Stimulated activated CD4-positive, alpha-beta T cell treated with anti-CD3 and anti-CD28 coated beads, Interleukin-1b, Interleukin-23, amount 100 ng/mL, for 48 hours (primary cell): ENCODE measurements around the gene LRRN3.

Experiments
- DNase-seq: peaks from one replicate; pipeline ENCODE4 v3.0.0-alpha.2; 2020

Gene LRRN3

DNA sequence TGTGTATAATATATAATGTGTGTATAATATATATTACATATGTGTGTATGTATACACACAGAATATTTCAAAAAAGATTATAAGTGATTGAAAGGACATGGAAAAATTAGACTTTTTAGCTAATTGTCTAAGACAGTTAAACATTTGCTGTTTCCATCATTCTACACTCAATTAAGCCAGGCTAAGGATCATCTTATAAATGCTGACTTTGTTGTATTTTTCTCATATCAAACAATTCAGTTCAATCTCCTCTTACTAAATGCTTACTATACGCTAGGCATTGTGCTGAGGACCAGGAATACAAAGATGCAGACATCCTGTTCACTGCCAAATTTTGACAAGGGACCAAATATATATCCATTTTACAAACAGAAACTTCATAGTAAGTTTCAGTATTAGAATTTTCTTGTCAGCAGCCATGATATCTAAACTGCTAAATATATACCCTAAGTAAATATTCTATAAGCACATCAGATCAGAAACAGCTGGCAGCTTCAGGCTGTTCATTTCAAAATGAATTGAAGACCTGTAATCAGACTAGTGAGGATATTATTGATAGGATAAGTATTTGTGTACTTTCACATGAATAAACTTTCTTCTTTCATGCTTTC, 10.3 kb upstream of the LRRN3 start:
- no peak for DNase-seq

- no peak for DNase-seq
Observed at GRCh38 chr7:111081546-111082267, 9.2 kb upstream of the LRRN3 start.

DNA sequence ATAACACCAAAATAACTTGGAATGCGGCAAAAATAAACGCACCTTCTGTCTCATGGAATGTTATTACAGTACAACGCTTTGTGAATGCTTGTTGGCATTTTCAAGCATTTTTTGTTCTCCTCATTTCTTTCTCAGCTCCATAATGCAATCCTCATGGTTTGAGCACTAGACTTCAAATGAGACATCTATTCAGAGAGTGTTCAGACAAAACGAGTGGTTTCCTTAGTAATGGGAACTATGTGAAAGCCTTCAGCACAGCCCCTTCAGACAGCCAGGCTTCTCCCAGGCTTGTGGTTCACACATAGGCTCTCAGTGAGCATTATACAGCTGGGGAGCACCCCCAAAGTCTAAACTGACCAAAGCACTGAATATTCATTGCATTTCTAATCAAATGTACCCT, 8.6 kb upstream of the LRRN3 start:
- no peak for DNase-seq

- peak; percentile 56 for DNase-seq
Observed at GRCh38 chr7:111083413-111083812, 7.5 kb upstream of the LRRN3 start.

DNA sequence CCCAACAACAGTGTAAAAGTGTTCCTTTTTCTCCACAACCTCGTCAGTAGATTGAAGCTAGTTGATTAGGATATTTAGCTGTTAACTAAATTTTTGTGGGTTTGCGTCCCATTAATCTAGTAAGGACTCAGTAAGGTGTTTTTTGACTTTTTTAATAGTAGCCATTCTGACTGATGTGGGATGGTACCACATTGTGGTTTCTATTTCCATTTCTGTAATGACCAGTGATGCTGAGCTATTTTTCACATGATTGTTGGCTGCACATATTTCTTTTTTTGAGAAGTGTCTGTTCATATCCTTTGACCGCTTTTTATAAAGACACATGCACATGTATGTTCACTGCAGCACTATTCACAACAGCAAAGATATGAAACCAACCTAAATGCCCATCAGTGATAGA, 5.6 kb upstream of the LRRN3 start:
- DNase-seq: no peak

GRCh38 chr7:111086532-111086931, 4.4 kb upstream of the LRRN3 start:
- DNase-seq: no peak

DNA sequence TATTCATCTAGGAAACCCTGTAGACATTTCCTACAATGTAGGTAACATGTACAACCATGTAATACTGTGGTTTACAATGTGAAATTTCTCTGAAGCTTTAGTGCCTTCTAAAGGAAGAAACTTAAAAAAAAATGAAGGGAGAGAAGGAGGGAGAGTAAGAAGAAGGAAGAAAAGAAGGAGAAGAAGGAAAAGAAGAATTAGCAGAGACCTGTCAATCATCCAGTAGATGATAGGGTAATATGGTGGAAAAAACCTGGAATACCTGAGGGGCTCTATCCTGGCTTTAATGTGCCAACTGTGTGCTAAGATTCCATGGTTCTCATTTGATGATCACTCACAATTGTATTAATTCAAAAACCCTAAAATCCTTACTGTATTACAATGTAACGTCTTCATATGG, 2.6 kb upstream of the LRRN3 start:
- DNase-seq: no peak

GRCh38 chr7:111089822-111090426, 1.0 kb upstream of the LRRN3 start:
- DNase-seq: no peak

DNA sequence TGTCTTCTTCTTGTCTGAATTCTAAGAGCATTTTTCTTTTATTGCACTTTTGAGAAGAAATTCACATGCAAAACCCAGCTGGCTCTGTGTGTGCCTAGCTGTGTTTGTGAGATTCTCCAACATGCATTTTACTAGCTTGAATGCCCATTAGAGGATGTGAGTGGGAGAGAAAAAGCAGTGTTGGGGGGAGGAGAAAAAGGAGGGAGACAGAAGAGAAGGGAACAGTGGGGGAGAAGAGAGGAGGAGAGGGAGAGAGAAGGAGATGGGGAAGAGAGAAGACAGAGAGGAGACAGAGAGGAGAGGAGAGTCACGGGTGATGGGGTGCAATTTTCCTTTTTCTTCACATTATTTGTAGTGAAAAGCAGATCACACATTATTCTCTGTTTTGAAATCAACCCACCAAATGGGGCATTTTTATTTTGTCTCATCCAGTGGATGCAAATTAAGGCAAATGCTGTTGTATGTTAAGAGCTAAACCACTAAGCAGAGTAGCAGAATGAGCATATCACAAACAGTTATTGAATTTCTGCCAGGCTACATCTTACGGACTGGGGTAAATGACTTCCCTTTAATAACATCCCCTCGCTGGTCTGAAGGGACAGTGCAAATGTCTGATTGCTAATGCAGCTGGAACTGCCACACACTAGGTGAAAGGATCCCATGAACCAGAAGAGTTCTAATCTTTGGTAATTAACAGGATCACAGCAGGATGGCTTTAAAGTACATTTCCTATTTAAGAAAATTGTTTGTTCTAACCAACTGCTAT, 849 bp downstream of the LRRN3 start:
- no peak for DNase-seq

DNA sequence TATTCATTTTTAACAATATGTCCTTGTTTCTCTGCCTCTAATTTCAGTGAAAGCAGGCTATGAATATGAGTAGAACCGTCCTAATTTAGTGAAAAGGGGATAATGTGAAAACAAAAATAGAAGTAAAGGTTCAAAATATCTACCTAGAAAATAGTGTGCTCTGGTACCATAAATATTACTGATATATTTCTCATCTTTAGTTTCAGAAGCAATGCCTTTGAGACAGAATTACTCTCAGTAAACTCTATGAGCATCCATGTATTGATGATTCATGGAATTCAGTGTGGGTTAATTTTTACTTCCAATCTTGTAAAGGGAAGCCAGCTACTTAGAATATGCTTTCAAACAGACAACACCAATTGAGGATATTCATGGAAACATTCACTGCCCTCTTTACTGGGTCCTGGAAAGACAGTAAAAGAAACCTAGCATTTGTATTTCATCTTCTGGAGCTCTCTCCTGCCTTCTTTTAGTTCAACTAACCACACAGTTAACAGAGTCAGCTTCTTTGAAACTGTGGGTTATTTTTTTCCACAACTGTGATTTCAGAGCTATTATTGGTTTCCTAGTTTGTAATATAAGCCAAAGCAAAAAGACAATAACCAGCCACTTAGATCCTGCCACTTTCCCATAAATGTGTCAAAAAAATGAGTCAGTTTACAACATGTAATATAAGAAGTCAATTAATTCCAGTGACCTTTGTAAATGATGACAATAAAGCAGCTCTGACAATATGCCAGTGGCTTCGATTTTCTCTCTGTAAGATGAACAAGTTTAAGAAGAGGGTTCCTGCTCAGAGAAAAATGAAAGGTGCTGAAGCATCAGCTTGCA, 1.7 kb downstream of the LRRN3 start:
- DNase-seq: no peak

- no peak for DNase-seq
Observed at GRCh38 chr7:111093496-111093895, 2.6 kb downstream of the LRRN3 start.

DNA sequence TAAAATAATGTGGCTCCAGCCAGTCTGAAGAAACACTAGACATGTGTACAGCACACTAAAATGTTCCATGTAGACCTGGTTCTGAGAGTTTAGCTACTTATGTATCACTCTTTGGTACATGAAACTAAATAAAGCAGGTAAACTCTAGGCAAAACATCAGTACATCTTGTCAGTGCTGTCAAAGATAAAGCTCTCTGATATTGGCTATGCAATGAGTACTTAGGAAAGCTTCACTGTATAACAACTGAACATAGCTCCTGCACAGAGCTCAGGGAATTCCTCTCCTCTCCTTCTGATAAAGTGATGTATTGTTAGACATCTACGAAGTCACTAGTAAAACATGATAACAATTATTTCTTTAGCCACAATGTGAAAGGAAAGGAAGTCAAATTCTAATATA, 3.5 kb downstream of the LRRN3 start:
- no peak for DNase-seq

- DNase-seq: no peak
Observed at GRCh38 chr7:111096997-111097396, 6.1 kb downstream of the LRRN3 start.

DNA sequence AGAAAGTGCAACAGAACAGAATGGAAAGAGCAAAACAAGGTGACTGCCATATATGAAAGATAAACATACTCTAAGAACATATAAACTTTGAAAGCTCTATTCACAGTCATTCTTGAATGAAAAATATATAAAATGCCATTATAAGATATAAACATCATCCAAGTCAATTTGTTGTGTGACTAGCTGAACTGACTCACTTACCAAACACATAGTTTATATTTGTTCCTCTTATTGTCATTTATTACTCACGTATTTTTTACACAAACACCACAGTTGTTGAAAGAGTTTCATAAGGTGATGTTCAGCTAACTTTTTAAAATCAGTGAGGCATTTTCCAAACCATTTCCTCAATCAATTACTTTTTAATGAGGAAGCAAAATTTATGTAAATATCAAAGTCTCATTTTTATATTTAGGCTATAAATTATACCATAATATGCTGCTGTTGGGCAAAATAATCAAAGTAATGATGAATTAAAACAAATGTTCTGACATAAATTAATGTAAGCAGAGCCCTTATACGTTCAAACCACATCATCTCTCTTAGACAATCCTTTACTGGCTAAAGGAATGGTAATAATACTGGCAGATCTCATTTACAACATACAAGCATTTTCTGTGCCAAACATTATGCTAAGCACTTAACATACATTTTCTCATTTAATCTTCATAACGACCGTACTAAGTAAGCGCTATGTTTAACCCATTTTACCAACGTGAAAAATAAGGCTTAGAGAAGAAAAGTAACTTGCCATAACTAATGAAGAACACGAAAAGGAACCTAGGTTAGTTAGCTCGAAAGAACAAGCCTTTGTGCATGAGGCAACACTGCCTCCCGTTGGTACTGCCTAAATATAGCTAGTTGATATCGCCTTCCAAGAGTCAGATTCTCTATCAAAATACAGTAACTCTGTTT, 7.3 kb downstream of the LRRN3 start:
- peak; percentile 44 for DNase-seq

DNA sequence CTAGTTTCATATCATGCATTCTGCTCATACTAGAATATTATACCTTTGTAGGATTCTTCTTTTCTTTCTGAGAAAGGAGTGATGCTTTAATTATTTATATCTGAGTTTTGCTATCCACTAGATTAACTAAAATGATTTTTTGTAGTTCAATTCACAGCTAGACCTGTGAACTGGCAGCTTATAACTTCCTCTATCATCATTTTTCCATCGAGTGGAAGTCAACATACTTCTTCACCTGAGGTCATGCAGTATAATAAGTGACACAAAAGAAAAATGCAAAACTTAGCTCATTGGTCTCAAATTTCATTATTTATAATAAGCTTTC, 8.0 kb downstream of the LRRN3 start:
- DNase-seq: no peak

DNA sequence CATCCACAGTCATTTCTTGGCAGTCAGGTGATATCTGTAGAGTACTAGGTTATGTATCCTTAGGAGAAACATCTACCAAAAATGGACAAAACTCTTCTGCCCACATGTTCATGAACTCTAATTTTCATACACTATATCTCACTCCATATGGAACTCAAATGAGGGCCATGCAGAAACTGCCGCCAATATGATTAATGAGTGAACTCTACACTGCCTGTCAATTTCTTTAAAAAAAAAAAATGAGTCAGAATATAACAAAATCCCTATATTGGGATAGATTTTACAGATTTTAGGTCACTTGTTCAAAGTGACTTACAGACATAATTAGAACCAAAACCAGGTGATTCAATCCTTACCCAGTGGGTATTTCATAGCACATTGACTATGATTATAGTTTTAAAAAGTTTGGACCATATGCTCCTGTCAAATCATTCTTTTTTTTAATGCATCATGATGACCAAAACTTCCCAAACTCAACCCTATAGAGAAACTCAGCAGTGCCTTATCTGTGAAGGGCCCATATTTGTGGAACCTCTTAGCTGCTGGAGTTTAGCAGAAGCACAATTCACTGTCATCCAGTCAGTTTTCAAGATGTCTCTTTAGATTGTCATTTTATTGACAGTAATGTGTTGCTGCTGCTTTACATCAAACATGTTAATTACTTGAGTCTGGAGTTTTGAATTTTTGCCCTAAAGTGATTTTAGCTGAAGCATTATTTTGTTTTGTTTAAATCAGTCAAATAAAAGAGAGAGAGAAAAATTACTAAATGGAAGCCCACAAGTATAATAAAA, 11.1 kb downstream of the LRRN3 start:
- DNase-seq: no peak

GRCh38 chr7:111103136-111103535, 12.2 kb downstream of the LRRN3 start:
- DNase-seq: no peak

DNA sequence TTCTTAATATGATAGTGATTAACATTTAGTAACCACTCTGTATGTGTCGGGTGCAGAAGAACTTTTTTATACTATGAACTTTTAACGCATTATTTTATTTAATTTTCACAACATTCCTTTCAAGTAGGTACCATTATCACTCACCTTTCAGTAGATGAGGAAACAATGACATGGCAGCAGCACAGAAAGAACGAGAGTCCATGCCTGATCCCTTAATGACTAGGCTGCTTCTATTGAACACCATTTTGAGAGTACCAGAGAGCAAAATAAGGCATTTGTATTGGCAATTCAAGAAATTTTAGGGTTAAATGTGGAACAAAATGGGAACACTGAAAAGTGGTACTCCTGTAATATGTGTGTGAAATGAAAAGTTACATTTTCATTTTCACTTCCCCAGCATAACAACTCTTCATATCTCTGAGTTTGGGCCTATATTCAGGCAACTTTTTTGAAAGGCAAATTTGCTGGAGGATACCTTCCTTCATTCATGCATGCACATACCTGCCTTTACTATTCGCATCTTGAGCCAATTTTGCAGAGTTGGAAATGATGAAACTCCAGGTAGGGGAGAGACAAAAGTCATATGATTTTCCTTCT, 12.8 kb downstream of the LRRN3 start:
- DNase-seq: peak; percentile 14

GRCh38 chr7:111104710-111105109, 13.8 kb downstream of the LRRN3 start:
- no peak for DNase-seq

DNA sequence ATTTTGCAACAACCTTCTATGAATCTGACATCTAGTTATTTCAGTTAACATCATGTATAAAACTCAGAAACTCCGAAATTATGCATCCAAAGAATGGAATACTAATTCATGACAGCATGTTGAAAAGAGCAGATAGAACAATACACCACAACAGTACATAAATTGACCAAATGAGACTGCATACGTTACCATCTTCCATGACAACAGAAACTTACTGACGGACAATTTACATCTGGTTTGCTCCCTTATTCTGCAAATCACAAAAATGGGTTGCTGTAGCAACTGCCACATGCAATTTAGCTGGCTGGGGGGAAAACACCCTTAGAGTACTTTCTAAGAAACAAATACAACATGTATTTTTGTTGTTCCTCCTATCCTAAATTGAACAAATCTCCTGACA, 14.3 kb downstream of the LRRN3 start:
- no peak for DNase-seq

- no peak for DNase-seq
Observed at GRCh38 chr7:111107579-111107978, 16.7 kb downstream of the LRRN3 start.
